ENCODE results near the gene FAM181A. TPM values are rescaled to one million over a fixed set of nuclear protein-coding genes. Genes with fewer than 3 reads are reported as not detected.

Gene FAM181A
- total and polyA plus RNA-seq, 9 of the 15 experiments (the other 6 are each of a cell fraction or from before 2014, with no cell fraction given), result not detected

GRCh38 chr14:93926245-93926872 lies 785 bp upstream of the FAM181A start (continued):
- TF ChIP-seq MAFF (IDR thresholded peaks at IDR 0.05; ENCODE audit: low read length), result no peak

DNA sequence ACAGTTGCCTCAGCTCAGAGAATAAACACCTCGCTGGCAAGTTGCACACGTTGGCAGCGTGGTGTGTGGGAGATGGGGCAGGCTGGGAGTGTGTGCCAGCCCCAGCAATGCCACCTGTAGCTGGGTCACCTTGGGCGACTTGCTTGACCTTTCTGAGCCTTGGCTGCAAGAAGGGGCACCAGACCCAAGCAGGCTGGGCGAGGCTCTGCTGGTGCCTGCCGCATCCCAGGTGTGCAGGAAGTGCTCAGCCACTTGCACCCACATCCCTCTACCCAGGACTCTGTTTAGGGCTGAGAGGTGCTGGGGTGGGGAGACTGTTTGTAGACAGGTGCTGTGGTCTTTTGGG lies 629 bp downstream of the FAM181A start:
- FAIRE-seq (no peak), ATAC-seq (no peak), DNase-seq (ENCODE audit: extremely low read depth in 1 of 4, low spot score in 3 of 4) (no peak)
- no peaks in the 10 kb centered on the region for H3K36me3 ChIP-seq (ENCODE audit: control insufficient read depth, insufficient read depth, low read length)
- H3K4me1 ChIP-seq (replicated peaks in 1 of 2; ENCODE audit: control insufficient read depth in 2 of 2, insufficient read depth in 2 of 2, low read length in 2 of 2), result no peaks in the 10 kb centered on the region
- H3K9me3 ChIP-seq (replicated peaks; ENCODE audit: control insufficient read depth, insufficient read depth, low read depth, low read length), result no peaks in the 10 kb centered on the region
- H2AFZ ChIP-seq (ENCODE audit: low read depth, low read length), result no peak overlapping the region
- 0% methylated on average over 5 of the region's 6 CpGs for WGBS (ENCODE audit: insufficient coverage, low coverage, missing lambda C conversion rate)
- ChIA-PET POLR2A (no interaction called here), CTCF (ENCODE audit: low intra/inter-chr PET ratio) (no interaction called here)
- no peak overlapping the region for H3K9ac ChIP-seq (ENCODE audit: insufficient read depth in 1 of 2, low read depth in 2 of 2, low read length in 2 of 2)
- no peak overlapping the region for H3K4me3 ChIP-seq
- in situ Hi-C loops (cut with MboI), result no loop called here
- H3K27ac ChIP-seq (ENCODE audit: extremely low read depth, low read depth, low read length), result no peak overlapping the region
- H4K20me1 ChIP-seq (replicated peaks; ENCODE audit: control insufficient read depth, insufficient read depth, low read length), result no peaks in the 10 kb centered on the region
- H3K9me1 ChIP-seq (ENCODE audit: control insufficient read depth, insufficient read depth, low read length), result no peaks in the 10 kb centered on the region
- no TSS peak for BruUV-seq (replicated peaks)
- intact Hi-C loops (cut with micrococcal nuclease), result loop anchor here (10.0 kb wide), 1 partner anchor 1077 kb away; no protein-coding TSS in a partner anchor
- no peak overlapping the region for H3K4me2 ChIP-seq (ENCODE audit: insufficient read depth, low read length)
- H3K79me2 ChIP-seq (ENCODE audit: control insufficient read depth, insufficient read depth, low read length), result no peaks in the 10 kb centered on the region
- H3K27me3 ChIP-seq (ENCODE audit: control insufficient read depth in 2 of 2, insufficient read depth in 2 of 2, low read length in 2 of 2), result peaks cover 0 to 20% of the 10 kb centered on the region in 2 experiments; a peak in 3 of 5 replicates
- no peak for TF ChIP-seq HMG20B (CRISPR knock-in tag; IDR thresholded peaks at IDR 0.05)
- TF ChIP-seq CHD2 (IDR thresholded peaks at IDR 0.05; ENCODE audit: low read depth, low read length), result no peak
- TF ChIP-seq LCOR (CRISPR knock-in tag; IDR thresholded peaks at IDR 0.05), result no peak
- TF ChIP-seq CTCFL (IDR thresholded peaks at IDR 0.05; ENCODE audit: borderline replicate concordance, insufficient read depth, low read depth, low read length, poor library complexity, severe bottlenecking), result no peak
- TF ChIP-seq, protein P1, sequence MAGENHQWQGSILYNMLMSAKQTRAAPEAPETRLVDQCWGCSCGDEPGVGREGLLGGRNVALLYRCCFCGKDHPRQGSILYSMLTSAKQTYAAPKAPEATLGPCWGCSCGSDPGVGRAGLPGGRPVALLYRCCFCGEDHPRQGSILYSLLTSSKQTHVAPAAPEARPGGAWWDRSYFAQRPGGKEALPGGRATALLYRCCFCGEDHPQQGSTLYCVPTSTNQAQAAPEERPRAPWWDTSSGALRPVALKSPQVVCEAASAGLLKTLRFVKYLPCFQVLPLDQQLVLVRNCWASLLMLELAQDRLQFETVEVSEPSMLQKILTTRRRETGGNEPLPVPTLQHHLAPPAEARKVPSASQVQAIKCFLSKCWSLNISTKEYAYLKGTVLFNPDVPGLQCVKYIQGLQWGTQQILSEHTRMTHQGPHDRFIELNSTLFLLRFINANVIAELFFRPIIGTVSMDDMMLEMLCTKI (IDR thresholded peaks at IDR 0.05; ENCODE audit: partially characterized antibody), result no peak
- TF ChIP-seq ZNF274 (IDR thresholded peaks at IDR 0.05; ENCODE audit: borderline replicate concordance, low read depth, low read length), result no peak
- no peak for TF ChIP-seq NR2C1 (IDR thresholded peaks at IDR 0.05)
- TF ChIP-seq NR2C1 (tag; IDR thresholded peaks at IDR 0.05), result no peak
- TF ChIP-seq, protein P2, sequence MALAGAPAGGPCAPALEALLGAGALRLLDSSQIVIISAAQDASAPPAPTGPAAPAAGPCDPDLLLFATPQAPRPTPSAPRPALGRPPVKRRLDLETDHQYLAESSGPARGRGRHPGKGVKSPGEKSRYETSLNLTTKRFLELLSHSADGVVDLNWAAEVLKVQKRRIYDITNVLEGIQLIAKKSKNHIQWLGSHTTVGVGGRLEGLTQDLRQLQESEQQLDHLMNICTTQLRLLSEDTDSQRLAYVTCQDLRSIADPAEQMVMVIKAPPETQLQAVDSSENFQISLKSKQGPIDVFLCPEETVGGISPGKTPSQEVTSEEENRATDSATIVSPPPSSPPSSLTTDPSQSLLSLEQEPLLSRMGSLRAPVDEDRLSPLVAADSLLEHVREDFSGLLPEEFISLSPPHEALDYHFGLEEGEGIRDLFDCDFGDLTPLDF (CRISPR knock-in tag; IDR thresholded peaks at IDR 0.05), result no peak
- no peak for TF ChIP-seq TAF1 (IDR thresholded peaks at IDR 0.05; ENCODE audit: control insufficient read depth, extremely low read depth, insufficient read depth, low read length, severe bottlenecking)
- no peak for TF ChIP-seq SREBF1 (IDR thresholded peaks at IDR 0.05; ENCODE audit: borderline replicate concordance, low read depth, low read length)
- TF ChIP-seq POLR2B (IDR thresholded peaks at IDR 0.05; ENCODE audit: low read depth, partially characterized antibody), result no peak
- no peak for TF ChIP-seq SMARCA5 (IDR thresholded peaks at IDR 0.05)
- no peak for TF ChIP-seq ZFP30 (CRISPR knock-in tag; IDR thresholded peaks at IDR 0.05; ENCODE audit: borderline replicate concordance)
